Testis (tissue), 2 donors: ENCODE data around the gene TMEM229A.

Source experiments
- CTCF ChIP-seq, 3 experiments: fragments of 450-650 bp in 2 of 3; fragments of 200-600 bp in 1 of 3; sonication (generic) in 1 of 3; IDR thresholded peaks; one replicate each; pipeline ENCODE4 v1.5.1; 2016 to 2019; ENCODE audit warnings: antibody characterized with exemption in 3 of 3, mild to moderate bottlenecking in 2 of 3, moderate library complexity in 1 of 3
- POLR2A ChIP-seq: fragments of 450-650 bp; IDR thresholded peaks from one replicate; pipeline ENCODE4 v1.6.1; 2017; ENCODE audit warnings: antibody characterized with exemption, mild to moderate bottlenecking, moderate library complexity

DNA sequence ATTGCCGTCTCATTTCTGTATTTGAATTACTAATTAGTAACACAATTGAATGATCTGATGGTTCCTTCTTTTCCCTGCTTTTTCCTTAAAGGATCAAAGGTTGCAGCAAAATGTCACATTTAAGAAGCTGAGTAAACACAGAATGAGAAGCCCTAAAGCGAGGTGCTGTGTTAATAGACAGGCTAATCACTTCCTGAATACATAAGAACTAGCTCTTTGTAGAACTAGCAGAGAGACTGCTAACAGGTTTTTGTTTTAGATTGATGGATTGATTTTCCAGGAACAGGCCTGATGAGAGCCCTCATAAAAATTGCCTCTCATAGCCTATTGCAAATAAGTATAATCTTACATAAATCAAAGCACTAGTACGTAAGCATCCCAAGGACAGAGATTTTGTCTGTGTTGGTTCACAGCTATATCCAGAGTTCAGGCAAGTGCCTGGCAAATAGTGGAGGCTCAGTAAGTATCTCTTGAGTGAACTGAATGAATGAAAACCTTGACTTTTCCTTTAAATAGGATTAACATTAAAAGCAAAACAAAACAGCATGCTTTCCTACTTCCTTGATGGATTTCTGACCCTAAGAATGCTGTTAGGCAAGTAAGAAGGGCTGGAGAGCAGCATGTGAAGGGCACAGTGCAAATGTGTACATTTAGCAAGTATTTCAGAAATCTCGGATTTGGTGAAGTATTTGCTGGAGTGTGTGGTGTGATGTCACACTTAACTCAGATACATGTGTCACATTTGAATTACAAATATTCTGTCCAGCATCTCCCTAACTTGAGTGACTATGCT, 3.3 kb downstream of the TMEM229A start:
- TF ChIP-seq CTCF (IDR thresholded peaks at IDR 0.05) (no peak), POLR2A (no peak)
